Right lobe of liver (tissue), 4 donors: ENCODE results near the gene PSD4.

Experiments
- POLR2A ChIP-seq: fragments of 450-650 bp; IDR thresholded peaks from one replicate; pipeline ENCODE4 v1.6.1; 2017; ENCODE audit warnings: antibody characterized with exemption, mild to moderate bottlenecking
- TF ChIP-seq, protein P1 (sequence below), 4 donors: fragments of 200-600 bp in 3 of 4; fragments of 450-650 bp in 1 of 4; IDR thresholded peaks; one replicate each; pipeline versions ENCODE4 v1.5.1 to v1.8.0; 2016 to 2022; ENCODE audit warnings: antibody characterized with exemption in 4 of 4, mild to moderate bottlenecking in 2 of 4
- donor health status: DM: no; HTN: no; CAD: no.
- donor health status: DM: no; HTN: no; CAD: no.
- donor health status: DM: no; HTN: yes; CAD: no.

DNA sequence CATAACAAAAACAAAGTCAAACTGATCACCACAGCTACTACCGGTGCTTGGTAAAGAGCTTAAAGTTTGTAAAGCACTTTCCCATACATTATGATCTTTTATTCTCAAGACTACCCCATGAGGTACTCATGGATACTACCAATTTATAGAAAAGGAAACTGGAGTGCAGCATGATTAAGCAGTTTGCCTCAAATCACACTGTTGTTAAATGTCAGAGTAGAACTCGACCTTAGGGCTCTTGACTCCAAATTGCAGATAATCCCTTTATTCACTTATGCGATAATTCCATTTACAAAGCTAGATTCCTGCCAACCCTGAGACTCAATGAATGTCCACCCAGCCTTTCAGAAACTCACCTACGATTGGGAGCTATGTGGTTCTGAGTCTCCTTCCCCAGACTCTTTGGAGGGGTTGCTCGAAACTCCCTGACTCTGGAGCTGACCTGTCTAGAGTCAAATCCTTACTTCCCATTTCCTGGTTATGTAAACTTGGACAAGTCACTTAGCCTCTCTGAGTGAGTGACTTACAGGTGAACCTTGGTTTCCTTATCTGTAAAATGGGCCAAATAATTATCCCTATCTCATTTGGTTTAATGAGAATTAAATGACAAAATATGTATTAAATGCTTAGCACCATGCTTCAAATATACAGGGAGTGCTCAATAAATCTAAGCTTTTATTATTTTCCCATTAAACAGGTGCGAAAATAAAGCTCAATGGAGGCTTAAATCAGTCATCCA is 47.4 kb downstream of the PSD4 start:
- no peak for TF ChIP-seq POLR2A
- TF ChIP-seq, protein P1, sequence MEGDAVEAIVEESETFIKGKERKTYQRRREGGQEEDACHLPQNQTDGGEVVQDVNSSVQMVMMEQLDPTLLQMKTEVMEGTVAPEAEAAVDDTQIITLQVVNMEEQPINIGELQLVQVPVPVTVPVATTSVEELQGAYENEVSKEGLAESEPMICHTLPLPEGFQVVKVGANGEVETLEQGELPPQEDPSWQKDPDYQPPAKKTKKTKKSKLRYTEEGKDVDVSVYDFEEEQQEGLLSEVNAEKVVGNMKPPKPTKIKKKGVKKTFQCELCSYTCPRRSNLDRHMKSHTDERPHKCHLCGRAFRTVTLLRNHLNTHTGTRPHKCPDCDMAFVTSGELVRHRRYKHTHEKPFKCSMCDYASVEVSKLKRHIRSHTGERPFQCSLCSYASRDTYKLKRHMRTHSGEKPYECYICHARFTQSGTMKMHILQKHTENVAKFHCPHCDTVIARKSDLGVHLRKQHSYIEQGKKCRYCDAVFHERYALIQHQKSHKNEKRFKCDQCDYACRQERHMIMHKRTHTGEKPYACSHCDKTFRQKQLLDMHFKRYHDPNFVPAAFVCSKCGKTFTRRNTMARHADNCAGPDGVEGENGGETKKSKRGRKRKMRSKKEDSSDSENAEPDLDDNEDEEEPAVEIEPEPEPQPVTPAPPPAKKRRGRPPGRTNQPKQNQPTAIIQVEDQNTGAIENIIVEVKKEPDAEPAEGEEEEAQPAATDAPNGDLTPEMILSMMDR (IDR thresholded peaks at IDR 0.05): no peak
